A549 (cell line): ENCODE results near the gene RSRC1. TPM values are rescaled to one million over a fixed set of nuclear protein-coding genes. Genes with fewer than 3 reads are reported as not detected.

Experiments used
- ATAC-seq, 2 experiments: fragments of 200-7000 bp in 1 of 2; fragments of >200 bp in 1 of 2; cut with Nextera tagmentation in 1 of 2; cut with Tn5 transposase in 1 of 2; 3 replicates each; pipeline versions ENCODE4 v1.8.0 to v1.9.1; 2018 to 2020; ENCODE audit warnings: mild to moderate bottlenecking in 1 of 2, moderate library complexity in 1 of 2
- CTCF ChIA-PET: fragments of 300-600 bp; sonication (Branson Sonifier 250); formaldehyde crosslinking; extraction: SDS; loops from one replicate; lab custom pipeline; 2021; ENCODE audit warnings: antibody characterized with exemption, inconsistent platforms; lab: Yijun Ruan, JAX
- POLR2A ChIA-PET: fragments of 350-600 bp; formaldehyde crosslinking; extraction: SDS; loops from one replicate; lab custom pipeline; 2021; ENCODE audit warnings: antibody characterized with exemption, inconsistent platforms; lab: Yijun Ruan, JAX
- DNase-seq, 2 experiments: peaks; one replicate each; pipeline versions ENCODE4 v3.0.0 to v3.0.0-alpha.2; 2011 to 2016; ENCODE audit warnings: low read depth in 1 of 2, low spot score in 1 of 2
- FAIRE-seq: peaks from 2 replicates; lab custom pipeline; 2011; peaks lifted over from hg19 to GRCh38; lab: Jason Lieb, UNC
- H3K27ac ChIP-seq, 2 experiments: fragments of >200 bp; sonication (Bioruptor Twin); formaldehyde crosslinking; 3 replicates each; pipeline ENCODE4 v1.5.1; 2016 to 2017
- H3K4me1 ChIP-seq: fragments of >200 bp; sonication (Bioruptor Twin); formaldehyde crosslinking; 3 replicates; pipeline ENCODE4 v1.6.1; 2016
- H3K4me2 ChIP-seq: fragments of >200 bp; sonication (Bioruptor Twin); formaldehyde crosslinking; 3 replicates; pipeline ENCODE4 v1.6.1; 2016
- H3K4me3 ChIP-seq: fragments of >200 bp; sonication (Bioruptor Twin); formaldehyde crosslinking; 3 replicates; pipeline ENCODE4 v1.5.1; 2016
- H3K9me3 ChIP-seq: fragments of >200 bp; sonication (Bioruptor Twin); formaldehyde crosslinking; 3 replicates; pipeline ENCODE4 v1.6.1; 2016
- BHLHE40 ChIP-seq: IDR thresholded peaks from 2 replicates; pipeline ENCODE4 v1.6.1; 2012; ENCODE audit warnings: low read depth, low read length, inconsistent platforms
- CHD4 ChIP-seq: fragments of 200-600 bp; sonication (generic); IDR thresholded peaks from 2 replicates; pipeline ENCODE4 v1.6.1; 2016; ENCODE audit warnings: antibody characterized with exemption, mild to moderate bottlenecking, borderline replicate concordance
- EHF ChIP-seq: fragments of 250-450 bp; sonication (Bioruptor Pico); IDR thresholded peaks from 2 replicates; pipeline ENCODE4 v1.5.0; 2020; ENCODE audit warnings: mild to moderate bottlenecking
- EHMT2 ChIP-seq: fragments of 200-600 bp; sonication (generic); IDR thresholded peaks from 2 replicates; pipeline ENCODE4 v1.6.1; 2016; ENCODE audit warnings: antibody characterized with exemption, low read depth, mild to moderate bottlenecking, moderate library complexity
- EP300 ChIP-seq, 2 experiments: fragments of >200 bp; sonication (Bioruptor Twin); formaldehyde crosslinking; IDR thresholded peaks; 2 replicates in 1 of 2; 3 replicates in 1 of 2; pipeline ENCODE4 v1.6.1; 2016 to 2017
- FOXS1 ChIP-seq: fragments of 250-450 bp; sonication (Bioruptor Pico); IDR thresholded peaks from 2 replicates; pipeline ENCODE4 v1.5.0; 2020; ENCODE audit warnings: mild to moderate bottlenecking, moderate library complexity
- JUN ChIP-seq, 2 experiments: fragments of >200 bp; sonication (Bioruptor Twin); formaldehyde crosslinking; IDR thresholded peaks; 2 replicates in 1 of 2; 3 replicates in 1 of 2; pipeline ENCODE4 v1.6.1; 2016 to 2017
- MAZ ChIP-seq: fragments of 150-350 bp; IDR thresholded peaks from 2 replicates; pipeline ENCODE4 v1.6.1; 2014; ENCODE audit warnings: antibody characterized with exemption, low read depth, low read length, borderline replicate concordance
- MYC ChIP-seq: IDR thresholded peaks from 2 replicates; pipeline ENCODE4 v1.6.1; 2012; ENCODE audit warnings: mild to moderate bottlenecking, inconsistent platforms, low read length, improper control_type of control experiment, borderline replicate concordance
- NFE2L2 ChIP-seq: fragments of 150-350 bp; conservative IDR thresholded peaks from 2 replicates; pipeline ENCODE4 v1.6.1; 2014; ENCODE audit warnings: low read length
- PHF8 ChIP-seq: fragments of 200-600 bp; sonication (generic); IDR thresholded peaks from 2 replicates; pipeline ENCODE4 v1.6.1; 2016; ENCODE audit warnings: low read depth, mild to moderate bottlenecking, antibody characterized with exemption, moderate library complexity, borderline replicate concordance
- POLR2A ChIP-seq: IDR thresholded peaks from 2 replicates; pipeline ENCODE4 v1.6.1; 2012; ENCODE audit warnings: mild to moderate bottlenecking, low read length
- POLR2AphosphoS2 ChIP-seq: conservative IDR thresholded peaks from 2 replicates; pipeline ENCODE4 v1.6.1; 2012; ENCODE audit warnings: low read length, improper control_type of control experiment, inconsistent platforms
- RCOR1 ChIP-seq: fragments of 150-350 bp; IDR thresholded peaks from 2 replicates; pipeline ENCODE4 v1.6.1; 2014; ENCODE audit warnings: antibody characterized with exemption, low read length, low read depth
- ZC3H11A ChIP-seq: fragments of 450-650 bp; IDR thresholded peaks from 2 replicates; pipeline ENCODE4 v1.6.1; 2014; ENCODE audit warnings: antibody characterized with exemption, mild to moderate bottlenecking
- ZFP36 ChIP-seq: fragments of 450-650 bp; IDR thresholded peaks from 2 replicates; pipeline ENCODE4 v1.6.1; 2014; ENCODE audit warnings: borderline replicate concordance; ENCODE audit not compliant: partially characterized antibody
- WGBS: methylation state at CpG from one replicate; pipeline ENCODE4 v1.1.6; 2017; ENCODE audit errors: missing lambda C conversion rate; 5-methylcytosine and 5-hydroxymethylcytosine counted together
- polyA plus RNA-seq, 4 experiments: library from polyadenylated mRNA; depleted of rRNA in 3 of 4; stranded (reverse); fragments of >200 nt; fragmentation: RNase III in 1 of 4; extraction: RNeasy Plus Mini Kit Qiagen cat#74134 plus additional on column Dnase treatment in 1 of 4; gene quantifications; 2 replicates in 3 of 4; 3 replicates in 1 of 4; pipeline ENCODE4 v1.2.3, GENCODE V29; 2011 to 2017
- TF ChIP-seq, protein P1 (sequence below): fragments of >200 bp; sonication (Bioruptor Twin); formaldehyde crosslinking; IDR thresholded peaks from 2 replicates; pipeline ENCODE4 v1.6.1; 2016
- TF ChIP-seq, protein P2 (sequence below): fragments of 200-600 bp; sonication (generic); IDR thresholded peaks from 2 replicates; pipeline ENCODE4 v1.6.1; 2016; ENCODE audit warnings: antibody characterized with exemption, mild to moderate bottlenecking, moderate library complexity
- TF ChIP-seq, protein P3 (sequence below): IDR thresholded peaks from 2 replicates; pipeline ENCODE4 v1.6.1; 2012

RSRC1 gene
- polyA plus RNA-seq, 2 of the 4 experiments (the other 2 are of a cell fraction) = 17.5 to 52.2 TPM

DNA sequence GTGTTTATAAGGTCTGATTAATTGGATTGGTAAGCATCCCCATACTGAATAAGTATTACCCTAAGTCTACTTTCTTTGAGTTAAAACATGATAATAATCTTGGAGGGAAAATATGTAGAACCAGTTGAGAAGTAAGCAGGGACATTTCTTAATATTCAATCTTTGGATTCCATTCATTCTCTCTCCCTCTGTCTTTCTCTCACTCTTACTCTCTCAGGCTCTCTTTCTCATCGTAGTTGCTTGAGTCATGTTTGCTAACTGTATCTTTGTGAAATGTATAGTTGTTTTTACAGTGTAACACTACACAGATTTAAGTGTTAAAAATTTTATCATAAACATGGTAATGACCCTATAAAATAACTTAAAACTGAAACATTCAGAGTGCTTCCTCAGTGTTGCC lies 163.8 kb downstream of the RSRC1 start:
- Histone ChIP-seq H3K4me3 (no peak overlapping the region), H3K27ac (no peak overlapping the region), H3K9me3 (peaks cover 3% of the 10 kb centered on the region; the same call in 1 of the 3 replicates), H3K4me2 (no peak overlapping the region)
- no peak for FAIRE-seq
- ATAC-seq = no peak
- no peak for DNase-seq
- WGBS = 78% methylated on average over 1 of the region's 1 CpG
- TF ChIP-seq JUN (IDR thresholded peaks at IDR 0.05) = no peak
- no peak for TF ChIP-seq ZFP36
- no peak for TF ChIP-seq BHLHE40
- TF ChIP-seq EP300 (IDR thresholded peaks at IDR 0.05) = no peak
- no peak for TF ChIP-seq MAZ
- TF ChIP-seq EHF (CRISPR knock-in tag) = no peak
- TF ChIP-seq CHD4 = no peak
- TF ChIP-seq, protein P1, sequence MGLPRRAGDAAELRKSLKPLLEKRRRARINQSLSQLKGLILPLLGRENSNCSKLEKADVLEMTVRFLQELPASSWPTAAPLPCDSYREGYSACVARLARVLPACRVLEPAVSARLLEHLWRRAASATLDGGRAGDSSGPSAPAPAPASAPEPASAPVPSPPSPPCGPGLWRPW = no peak
- TF ChIP-seq MYC = no peak
- TF ChIP-seq POLR2A = no peak
- TF ChIP-seq PHF8 = no peak
- TF ChIP-seq, protein P2, sequence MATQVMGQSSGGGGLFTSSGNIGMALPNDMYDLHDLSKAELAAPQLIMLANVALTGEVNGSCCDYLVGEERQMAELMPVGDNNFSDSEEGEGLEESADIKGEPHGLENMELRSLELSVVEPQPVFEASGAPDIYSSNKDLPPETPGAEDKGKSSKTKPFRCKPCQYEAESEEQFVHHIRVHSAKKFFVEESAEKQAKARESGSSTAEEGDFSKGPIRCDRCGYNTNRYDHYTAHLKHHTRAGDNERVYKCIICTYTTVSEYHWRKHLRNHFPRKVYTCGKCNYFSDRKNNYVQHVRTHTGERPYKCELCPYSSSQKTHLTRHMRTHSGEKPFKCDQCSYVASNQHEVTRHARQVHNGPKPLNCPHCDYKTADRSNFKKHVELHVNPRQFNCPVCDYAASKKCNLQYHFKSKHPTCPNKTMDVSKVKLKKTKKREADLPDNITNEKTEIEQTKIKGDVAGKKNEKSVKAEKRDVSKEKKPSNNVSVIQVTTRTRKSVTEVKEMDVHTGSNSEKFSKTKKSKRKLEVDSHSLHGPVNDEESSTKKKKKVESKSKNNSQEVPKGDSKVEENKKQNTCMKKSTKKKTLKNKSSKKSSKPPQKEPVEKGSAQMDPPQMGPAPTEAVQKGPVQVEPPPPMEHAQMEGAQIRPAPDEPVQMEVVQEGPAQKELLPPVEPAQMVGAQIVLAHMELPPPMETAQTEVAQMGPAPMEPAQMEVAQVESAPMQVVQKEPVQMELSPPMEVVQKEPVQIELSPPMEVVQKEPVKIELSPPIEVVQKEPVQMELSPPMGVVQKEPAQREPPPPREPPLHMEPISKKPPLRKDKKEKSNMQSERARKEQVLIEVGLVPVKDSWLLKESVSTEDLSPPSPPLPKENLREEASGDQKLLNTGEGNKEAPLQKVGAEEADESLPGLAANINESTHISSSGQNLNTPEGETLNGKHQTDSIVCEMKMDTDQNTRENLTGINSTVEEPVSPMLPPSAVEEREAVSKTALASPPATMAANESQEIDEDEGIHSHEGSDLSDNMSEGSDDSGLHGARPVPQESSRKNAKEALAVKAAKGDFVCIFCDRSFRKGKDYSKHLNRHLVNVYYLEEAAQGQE = no peak
- TF ChIP-seq NFE2L2 = no peak
- TF ChIP-seq, all 56 proteins: peak for 0
- CTCF ChIA-PET = no interaction called here
- POLR2A ChIA-PET = no interaction called here
- H3K4me1 ChIP-seq = no peaks in the 10 kb centered on the region

DNA sequence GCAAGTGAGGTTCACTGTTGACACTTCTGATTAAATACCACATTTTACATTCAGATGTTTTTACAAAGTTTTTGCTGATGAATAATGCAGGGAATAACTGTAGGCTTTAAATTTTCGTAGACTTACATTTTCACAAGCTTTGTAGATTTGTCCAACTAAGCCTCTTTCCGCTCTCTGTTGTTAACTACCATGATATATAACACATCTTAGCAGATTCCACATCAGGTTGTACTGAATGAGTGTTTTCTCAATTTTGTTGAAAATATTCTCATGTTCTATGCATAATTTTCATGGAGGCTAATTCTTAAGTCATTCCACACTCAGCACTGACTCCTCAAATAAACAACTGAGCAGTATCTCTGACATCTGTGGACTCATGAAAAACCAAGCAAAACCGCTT lies 168.3 kb downstream of the RSRC1 start:
- Histone ChIP-seq H3K4me1 (no peaks in the 10 kb centered on the region), H3K4me2 (no peak overlapping the region), H3K4me3 (no peak overlapping the region), H3K27ac (no peak overlapping the region), H3K9me3 (no peaks in the 10 kb centered on the region)
- FAIRE-seq (no peak), DNase-seq (no peak), ATAC-seq (no peak)
- CTCF ChIA-PET = interaction anchor here (1.2 kb wide), 1 partner anchor 8 kb away, joined by 3 read pairs; no protein-coding TSS in a partner anchor
- TF ChIP-seq RCOR1 (no peak), POLR2AphosphoS2 (no peak), ZC3H11A (no peak), BHLHE40 (no peak), FOXS1 (CRISPR knock-in tag) (no peak), EHMT2 (no peak)
- TF ChIP-seq, protein P2 = no peak
- TF ChIP-seq, protein P3, sequence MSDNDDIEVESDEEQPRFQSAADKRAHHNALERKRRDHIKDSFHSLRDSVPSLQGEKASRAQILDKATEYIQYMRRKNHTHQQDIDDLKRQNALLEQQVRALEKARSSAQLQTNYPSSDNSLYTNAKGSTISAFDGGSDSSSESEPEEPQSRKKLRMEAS = no peak
- POLR2A ChIA-PET = no interaction called here
- WGBS = 89% methylated on average over 3 of the region's 3 CpGs
